Smooth muscle cell (in vitro differentiated cells): ENCODE measurements around the gene UCHL5. TPM values are rescaled to one million over a fixed set of nuclear protein-coding genes. Genes with fewer than 3 reads are reported as not detected.

ENCODE experiments used
- DNase-seq: peaks from one replicate; lab custom pipeline; 2025; ENCODE audit not compliant: unreplicated experiment; lab: John Stamatoyannopoulos, UW
- H2AFZ ChIP-seq: fragments of 200-600 bp; sonication (generic); 2 replicates; pipeline ENCODE4 v1.6.0; 2016; ENCODE audit warnings: antibody characterized with exemption, low read depth, mild to moderate bottlenecking
- H3F3A ChIP-seq: fragments of 200-600 bp; sonication (generic); 2 replicates; pipeline ENCODE4 v1.6.0; 2017; ENCODE audit warnings: antibody characterized with exemption, low read depth
- H3K27ac ChIP-seq: fragments of 200-600 bp; sonication (generic); 2 replicates; pipeline ENCODE4 v1.5.1; 2016; ENCODE audit warnings: low read depth, mild to moderate bottlenecking
- H3K27me3 ChIP-seq: fragments of 200-600 bp; sonication (generic); 2 replicates; pipeline ENCODE4 v1.6.1; 2016; ENCODE audit warnings: low read depth, mild to moderate bottlenecking
- H3K36me3 ChIP-seq: fragments of 200-600 bp; sonication (generic); 2 replicates; pipeline ENCODE4 v1.5.1; 2016; ENCODE audit warnings: low read depth
- H3K4me1 ChIP-seq: fragments of 200-600 bp; sonication (generic); 2 replicates; pipeline ENCODE4 v1.5.1; 2016; ENCODE audit warnings: low read depth
- H3K4me2 ChIP-seq: fragments of 200-600 bp; sonication (generic); 2 replicates; pipeline ENCODE4 v1.6.0; 2016; ENCODE audit warnings: mild to moderate bottlenecking
- H3K4me3 ChIP-seq: fragments of 200-600 bp; sonication (generic); 2 replicates; pipeline ENCODE4 v1.5.1; 2016; ENCODE audit warnings: mild to moderate bottlenecking
- H3K79me2 ChIP-seq: fragments of 200-600 bp; sonication (generic); 2 replicates; pipeline ENCODE4 v1.6.0; 2016; ENCODE audit warnings: low read depth, mild to moderate bottlenecking
- H3K9ac ChIP-seq: fragments of 200-600 bp; sonication (generic); 2 replicates; pipeline ENCODE4 v1.6.0; 2016; ENCODE audit warnings: low read depth
- H3K9me3 ChIP-seq: fragments of 200-600 bp; sonication (generic); replicated peaks from 2 replicates; pipeline ENCODE4 v1.5.1; 2016; ENCODE audit warnings: low read depth
- H4K20me1 ChIP-seq: fragments of 200-600 bp; sonication (generic); 2 replicates; pipeline ENCODE4 v1.6.0; 2016; ENCODE audit warnings: low read depth
- CTCF ChIP-seq: fragments of 200-600 bp; sonication (generic); IDR thresholded peaks from 2 replicates; pipeline ENCODE4 v1.5.1; 2017; ENCODE audit warnings: borderline replicate concordance, mild to moderate bottlenecking, antibody characterized with exemption; ENCODE audit not compliant: insufficient read depth, poor library complexity, severe bottlenecking
- WGBS: methylation state at CpG from one replicate; pipeline ENCODE4 v1.1.7; 2016; ENCODE audit warnings: low lambda C conversion rate; 5-methylcytosine and 5-hydroxymethylcytosine counted together
- polyA plus RNA-seq: library from polyadenylated mRNA; unstranded; fragments of >200 nt; fragmentation: Nextera tagmentation; extraction: Ambion mirVana; gene quantifications from 2 replicates; pipeline ENCODE4 v1.2.1, GENCODE V29; 2016
- total RNA-seq: library from RNA; depleted of rRNA; stranded (reverse); fragments of >200 nt; gene quantifications from 2 replicates; pipeline ENCODE4 v1.2.3, GENCODE V29; 2014

The UCHL5 gene
- total and polyA plus RNA-seq, 2 experiments from 2014 or later = 22.2 to 35.6 TPM

- H3F3A ChIP-seq = no peaks in the 10 kb centered on the region
- no peak for DNase-seq
- H3K4me2 ChIP-seq = no peak overlapping the region
- H3K4me3 ChIP-seq = no peak overlapping the region
- H2AFZ ChIP-seq = no peak overlapping the region
- no peak overlapping the region for H3K9ac ChIP-seq
- no peaks in the 10 kb centered on the region for H3K36me3 ChIP-seq
- H3K4me1 ChIP-seq = no peaks in the 10 kb centered on the region
- no peaks in the 10 kb centered on the region for H4K20me1 ChIP-seq
- H3K9me3 ChIP-seq = no peaks in the 10 kb centered on the region
- no peak overlapping the region for H3K27ac ChIP-seq
- no peaks in the 10 kb centered on the region for H3K79me2 ChIP-seq
- 85% methylated on average over 8 of the region's 8 CpGs for WGBS
- no peaks in the 10 kb centered on the region for H3K27me3 ChIP-seq
- no peak for TF ChIP-seq CTCF
Measured at GRCh38 chr1:192978195-192978710, 80.9 kb downstream of the UCHL5 start.

- no peak overlapping the region for H2AFZ ChIP-seq
- H3K27ac ChIP-seq = no peak overlapping the region
- WGBS = 65% methylated on average over 8 of the region's 8 CpGs
- no peak overlapping the region for H3K4me3 ChIP-seq
- no peaks in the 10 kb centered on the region for H3K4me1 ChIP-seq
- H3K9ac ChIP-seq = no peak overlapping the region
- TF ChIP-seq CTCF = no peak
- no peaks in the 10 kb centered on the region for H3K9me3 ChIP-seq
- H3K36me3 ChIP-seq = no peaks in the 10 kb centered on the region
- no peaks in the 10 kb centered on the region for H3K27me3 ChIP-seq
- no peaks in the 10 kb centered on the region for H3F3A ChIP-seq
- DNase-seq = no peak
- no peak overlapping the region for H3K4me2 ChIP-seq
- no peaks in the 10 kb centered on the region for H4K20me1 ChIP-seq
- no peaks in the 10 kb centered on the region for H3K79me2 ChIP-seq
Measured at GRCh38 chr1:192977089-192977706, 82.0 kb downstream of the UCHL5 start.

GRCh38 chr1:192976576-192976975, 82.6 kb downstream of the UCHL5 start:
- Histone ChIP-seq H3K79me2 (no peaks in the 10 kb centered on the region), H3K27me3 (no peaks in the 10 kb centered on the region), H3K9ac (no peak overlapping the region), H4K20me1 (no peaks in the 10 kb centered on the region), H3F3A (no peaks in the 10 kb centered on the region), H3K4me1 (no peaks in the 10 kb centered on the region), H3K4me2 (no peak overlapping the region), H3K36me3 (no peaks in the 10 kb centered on the region), H3K9me3 (no peaks in the 10 kb centered on the region), H3K27ac (no peak overlapping the region), H3K4me3 (no peak overlapping the region), H2AFZ (no peak overlapping the region)
- no peak for TF ChIP-seq CTCF
- no peak for DNase-seq
- 58% methylated on average over 2 of the region's 2 CpGs for WGBS

- Histone ChIP-seq H3K27me3 (no peaks in the 10 kb centered on the region), H3K79me2 (no peaks in the 10 kb centered on the region), H3K9ac (no peak overlapping the region), H3K9me3 (no peaks in the 10 kb centered on the region), H4K20me1 (no peaks in the 10 kb centered on the region), H3K4me1 (no peaks in the 10 kb centered on the region), H2AFZ (no peak overlapping the region), H3K27ac (no peak overlapping the region), H3K36me3 (no peaks in the 10 kb centered on the region), H3K4me2 (no peak overlapping the region), H3K4me3 (no peak overlapping the region), H3F3A (no peaks in the 10 kb centered on the region)
- DNase-seq = no peak
- no peak for TF ChIP-seq CTCF
Measured at GRCh38 chr1:192974701-192975100, 84.5 kb downstream of the UCHL5 start.
